ENCODE results near the gene LLCFC1. TPM values are rescaled to one million over a fixed set of nuclear protein-coding genes. Genes with fewer than 3 reads are reported as not detected.
"Not testable (repeated sequence)": the region's sequence is repeated elsewhere in the genome, so short reads cannot be mapped to it uniquely, and the experiment has no call there.

Gene LLCFC1
- total RNA-seq, 1 donor = not detected

- no peak for TF ChIP-seq CTCF (IDR thresholded peaks at IDR 0.05; ENCODE audit: insufficient read depth, low read length)
- DNase-seq (ENCODE audit: low read depth) = no peak
- H3K4me3 ChIP-seq (ENCODE audit: low read depth, low read length) = no peak overlapping the region
These were observed 29.9 kb downstream of the LLCFC1 start for GRCh38 chr7:142969183-142969582.

GRCh38 chr7:142974626-142975025 lies 35.3 kb downstream of the LLCFC1 start:
- DNase-seq (ENCODE audit: low read depth) = no peak
- no peak overlapping the region for H3K4me3 ChIP-seq (ENCODE audit: low read depth, low read length)
- no peak for TF ChIP-seq CTCF (IDR thresholded peaks at IDR 0.05; ENCODE audit: insufficient read depth, low read length)

- H3K4me3 ChIP-seq (ENCODE audit: low read depth, low read length); DNase-seq (ENCODE audit: low read depth): not testable (repeated sequence)
These were observed 39.1 kb downstream of the LLCFC1 start for GRCh38 chr7:142978402-142978801.

GRCh38 chr7:142983825-142984224 lies 44.5 kb downstream of the LLCFC1 start:
- H3K4me3 ChIP-seq (ENCODE audit: low read depth, low read length) = no peak overlapping the region
- no peak for DNase-seq (ENCODE audit: low read depth)
- TF ChIP-seq CTCF (IDR thresholded peaks at IDR 0.05; ENCODE audit: insufficient read depth, low read length) = no peak

- TF ChIP-seq CTCF (IDR thresholded peaks at IDR 0.05; ENCODE audit: insufficient read depth, low read length) = no peak
- no peak for DNase-seq (ENCODE audit: low read depth)
- H3K4me3 ChIP-seq (ENCODE audit: low read depth, low read length) = no peak overlapping the region
These were observed 45.0 kb downstream of the LLCFC1 start for GRCh38 chr7:142984297-142984696.

Other genes starting within 250 kb of the LLCFC1 start
- gene PRSS1, start 190.0 kb upstream of the LLCFC1 start, total RNA-seq (ENCODE audit: low replicate concordance) = not detected in 2 replicates
- gene PRSS2, start 168.5 kb upstream of the LLCFC1 start, total RNA-seq (ENCODE audit: low replicate concordance) = not detected in 2 replicates
- 11.0 and 15.2 TPM in 2 replicates for gene EPHB6, start 84.4 kb upstream of the LLCFC1 start, total RNA-seq (ENCODE audit: low replicate concordance)
- 0.08 TPM in 1 of 2 replicates, not detected in the other for gene TRPV6, start 53.7 kb upstream of the LLCFC1 start, total RNA-seq (ENCODE audit: low replicate concordance)
- gene TRPV5, start 5.7 kb upstream of the LLCFC1 start, total RNA-seq (ENCODE audit: low replicate concordance) = not detected in 2 replicates
- not detected in 2 replicates for gene KEL, start 22.9 kb downstream of the LLCFC1 start, total RNA-seq (ENCODE audit: low replicate concordance)
- gene OR9A2, start 87.6 kb downstream of the LLCFC1 start, total RNA-seq (ENCODE audit: low replicate concordance) = not detected in 2 replicates
- not detected in 2 replicates for gene OR6V1, start 112.9 kb downstream of the LLCFC1 start, total RNA-seq (ENCODE audit: low replicate concordance)
- gene PIP, start 192.6 kb downstream of the LLCFC1 start, total RNA-seq (ENCODE audit: low replicate concordance) = not detected in 2 replicates
- not detected in 2 replicates for gene TAS2R39, start 243.9 kb downstream of the LLCFC1 start, total RNA-seq (ENCODE audit: low replicate concordance)